Neutrophil (primary cell): ENCODE data around the gene MYO3A.

ENCODE experiments used
- H3K27ac ChIP-seq: fragments of 200-600 bp; sonication (generic); 2 replicates; pipeline ENCODE4 v1.5.1; 2016; ENCODE audit warnings: mild to moderate bottlenecking, moderate library complexity
- H3K27me3 ChIP-seq: fragments of 200-600 bp; sonication (generic); 2 replicates; pipeline ENCODE4 v1.6.0; 2016; ENCODE audit warnings: mild to moderate bottlenecking
- H3K36me3 ChIP-seq: fragments of 200-600 bp; sonication (generic); 2 replicates; pipeline ENCODE4 v1.5.1; 2017
- H3K4me1 ChIP-seq, 2 experiments: fragments of 200-600 bp in 1 of 2; sonication (generic) in 1 of 2; 1 replicate in 1 of 2; 2 replicates in 1 of 2; pipeline versions ENCODE4 v1.5.1 to v1.6.1; 2013 to 2016; ENCODE audit warnings: low read depth in 1 of 2, low read length in 1 of 2, mild to moderate bottlenecking in 1 of 2, moderate library complexity in 1 of 2; ENCODE audit not compliant: control insufficient read depth in 1 of 2, insufficient read depth in 1 of 2
- H3K4me3 ChIP-seq, 2 experiments: fragments of 200-600 bp in 1 of 2; sonication (generic) in 1 of 2; 1 replicate in 1 of 2; 2 replicates in 1 of 2; pipeline ENCODE4 v1.5.1; 2013 to 2016; ENCODE audit warnings: low read depth in 1 of 2, low read length in 1 of 2, mild to moderate bottlenecking in 1 of 2, moderate library complexity in 1 of 2
- H3K9me3 ChIP-seq: fragments of 200-600 bp; sonication (generic); 2 replicates; pipeline ENCODE4 v1.5.1; 2016
- CTCF ChIP-seq: fragments of 200-600 bp; sonication (generic); IDR thresholded peaks from 2 replicates; pipeline ENCODE4 v1.5.1; 2016; ENCODE audit warnings: antibody characterized with exemption

MYO3A gene

GRCh38 chr10:26169466-26169865, 235.4 kb downstream of the MYO3A start:
- Histone ChIP-seq H3K9me3 (no peaks in the 10 kb centered on the region), H3K4me1 (no peaks in the 10 kb centered on the region), H3K4me3 (no peak overlapping the region), H3K36me3 (no peaks in the 10 kb centered on the region), H3K27ac (no peak overlapping the region), H3K27me3 (peaks cover 42% of the 10 kb centered on the region)
- TF ChIP-seq CTCF = no peak

GRCh38 chr10:26172131-26172530, 238.1 kb downstream of the MYO3A start:
- Histone ChIP-seq H3K27me3 (peaks cover 42% of the 10 kb centered on the region), H3K9me3 (no peaks in the 10 kb centered on the region), H3K4me1 (no peaks in the 10 kb centered on the region), H3K27ac (no peak overlapping the region), H3K36me3 (no peaks in the 10 kb centered on the region), H3K4me3 (no peak overlapping the region)
- TF ChIP-seq CTCF = no peak

- Histone ChIP-seq H3K27me3 (peaks cover 32% of the 10 kb centered on the region), H3K27ac (no peak overlapping the region), H3K36me3 (no peaks in the 10 kb centered on the region), H3K4me1 (no peaks in the 10 kb centered on the region), H3K4me3 (no peak overlapping the region), H3K9me3 (no peaks in the 10 kb centered on the region)
- TF ChIP-seq CTCF = no peak
Measured at GRCh38 chr10:26173837-26174236, 239.8 kb downstream of the MYO3A start.

GRCh38 chr10:26177341-26177740, 243.3 kb downstream of the MYO3A start:
- Histone ChIP-seq H3K4me1 (no peaks in the 10 kb centered on the region), H3K9me3 (no peaks in the 10 kb centered on the region), H3K4me3 (no peak overlapping the region), H3K27ac (no peak overlapping the region), H3K36me3 (no peaks in the 10 kb centered on the region), H3K27me3 (peaks cover 10% of the 10 kb centered on the region)
- TF ChIP-seq CTCF = no peak

- Histone ChIP-seq H3K9me3 (no peaks in the 10 kb centered on the region), H3K27ac (no peak overlapping the region), H3K27me3 (peaks cover 5% of the 10 kb centered on the region), H3K4me1 (no peaks in the 10 kb centered on the region), H3K36me3 (no peaks in the 10 kb centered on the region), H3K4me3 (no peak overlapping the region)
- no peak for TF ChIP-seq CTCF
Measured at GRCh38 chr10:26194275-26194674, 260.2 kb downstream of the MYO3A start.

GRCh38 chr10:26197248-26197647, 263.2 kb downstream of the MYO3A start:
- no peaks in the 10 kb centered on the region for H3K36me3 ChIP-seq
- peaks cover 21% of the 10 kb centered on the region for H3K27me3 ChIP-seq
- H3K9me3 ChIP-seq = no peaks in the 10 kb centered on the region
- TF ChIP-seq CTCF = no peak
- no peaks in the 10 kb centered on the region for H3K4me1 ChIP-seq
- H3K4me3 ChIP-seq = no peak overlapping the region
- H3K27ac ChIP-seq = no peak overlapping the region
